Transverse colon (tissue), 4 donors: Measurements from ENCODE around the gene CDC25B. TPM values are rescaled to one million over a fixed set of nuclear protein-coding genes. Genes with fewer than 3 reads are reported as not detected.

ENCODE experiments used
- DNase-seq: peaks from one replicate; pipeline ENCODE4 v3.0.0-alpha.2; 2019
- H3K27ac ChIP-seq, 4 donors: fragments of 200-600 bp; sonication (generic); 2 replicates each; pipeline ENCODE4 v1.5.1; 2016 to 2018; ENCODE audit warnings: inconsistent platforms in 4 of 4
- H3K27me3 ChIP-seq: fragments of 200-600 bp; sonication (generic); 2 replicates; pipeline ENCODE4 v1.5.1; 2017; ENCODE audit warnings: inconsistent platforms
- H3K36me3 ChIP-seq, 4 donors: fragments of 200-600 bp; sonication (generic); 2 replicates each; pipeline ENCODE4 v1.5.1; 2017 to 2019; ENCODE audit warnings: inconsistent platforms in 4 of 4
- H3K4me1 ChIP-seq, 4 donors: fragments of 200-600 bp; sonication (generic); 2 replicates each; pipeline ENCODE4 v1.5.1; 2017 to 2020; ENCODE audit warnings: inconsistent platforms in 4 of 4
- H3K4me3 ChIP-seq, 4 donors: fragments of 200-600 bp; sonication (generic); 1 replicate in 1 of 4; 2 replicates in 3 of 4; pipeline versions ENCODE4 v1.5.1 to v1.6.1; 2017 to 2019; ENCODE audit warnings: inconsistent platforms in 4 of 4
- H3K9me3 ChIP-seq, 2 donors: fragments of 200-600 bp; sonication (generic); 2 replicates each; pipeline ENCODE4 v1.5.1; 2017 to 2019; ENCODE audit warnings: inconsistent platforms in 2 of 2
- EP300 ChIP-seq: sonication (generic); formaldehyde crosslinking; IDR thresholded peaks from one replicate; pipeline ENCODE4 v1.6.1; 2017; ENCODE audit warnings: antibody characterized with exemption, low read depth
- POLR2A ChIP-seq: fragments of 450-650 bp; IDR thresholded peaks from one replicate; pipeline ENCODE4 v1.6.1; 2016; ENCODE audit warnings: antibody characterized with exemption, mild to moderate bottlenecking, moderate library complexity
- POLR2AphosphoS5 ChIP-seq, 3 donors: sonication (generic); formaldehyde crosslinking; IDR thresholded peaks; one replicate each; pipeline ENCODE4 v1.6.1; 2016; ENCODE audit warnings: antibody characterized with exemption in 3 of 3
- WGBS, 2 donors: methylation state at CpG; one replicate each; pipeline ENCODE4 v1.1.5; 2018; ENCODE audit warnings: low coverage in 1 of 2; 5-methylcytosine and 5-hydroxymethylcytosine counted together
- in situ Hi-C, 4 donors: fragments of 200-750 bp; cut with MboI; loops; one replicate each; pipeline versions ENCODE4 v1.15.0 to v1.15.1; 2017; ENCODE audit warnings: low sequenced_read_pairs in 3 of 4, low pct_ligation_motif_present in 1 of 4, low pct_unique_long_range_greater_than_20kb in 1 of 4
- intact Hi-C: fragments of 100-400 bp; cut with DNase I; formaldehyde crosslinking; loops from one replicate; pipeline ENCODE4 v1.15.1; 2023; ENCODE audit warnings: low total_unique reads
- total RNA-seq, 4 donors: library from RNA; depleted of rRNA; stranded (reverse); fragments of >200 nt; gene quantifications; one replicate each; pipeline ENCODE4 v1.1.0, GENCODE V29; 2016
- TF ChIP-seq, protein P1 (sequence below), 5 experiments: fragments of 200-600 bp in 3 of 5; fragments of 450-650 bp in 2 of 5; sonication (generic) in 3 of 5; IDR thresholded peaks; 1 replicate in 2 of 5; 2 replicates in 3 of 5; pipeline ENCODE4 v1.5.1; 2016 to 2017; ENCODE audit warnings: antibody characterized with exemption in 5 of 5, inconsistent platforms in 3 of 5, mild to moderate bottlenecking in 2 of 5, moderate library complexity in 1 of 5

CDC25B gene
- 10 to 100 TPM; 14.1 to 89.4 (median 39.5) TPM for total RNA-seq

DNA sequence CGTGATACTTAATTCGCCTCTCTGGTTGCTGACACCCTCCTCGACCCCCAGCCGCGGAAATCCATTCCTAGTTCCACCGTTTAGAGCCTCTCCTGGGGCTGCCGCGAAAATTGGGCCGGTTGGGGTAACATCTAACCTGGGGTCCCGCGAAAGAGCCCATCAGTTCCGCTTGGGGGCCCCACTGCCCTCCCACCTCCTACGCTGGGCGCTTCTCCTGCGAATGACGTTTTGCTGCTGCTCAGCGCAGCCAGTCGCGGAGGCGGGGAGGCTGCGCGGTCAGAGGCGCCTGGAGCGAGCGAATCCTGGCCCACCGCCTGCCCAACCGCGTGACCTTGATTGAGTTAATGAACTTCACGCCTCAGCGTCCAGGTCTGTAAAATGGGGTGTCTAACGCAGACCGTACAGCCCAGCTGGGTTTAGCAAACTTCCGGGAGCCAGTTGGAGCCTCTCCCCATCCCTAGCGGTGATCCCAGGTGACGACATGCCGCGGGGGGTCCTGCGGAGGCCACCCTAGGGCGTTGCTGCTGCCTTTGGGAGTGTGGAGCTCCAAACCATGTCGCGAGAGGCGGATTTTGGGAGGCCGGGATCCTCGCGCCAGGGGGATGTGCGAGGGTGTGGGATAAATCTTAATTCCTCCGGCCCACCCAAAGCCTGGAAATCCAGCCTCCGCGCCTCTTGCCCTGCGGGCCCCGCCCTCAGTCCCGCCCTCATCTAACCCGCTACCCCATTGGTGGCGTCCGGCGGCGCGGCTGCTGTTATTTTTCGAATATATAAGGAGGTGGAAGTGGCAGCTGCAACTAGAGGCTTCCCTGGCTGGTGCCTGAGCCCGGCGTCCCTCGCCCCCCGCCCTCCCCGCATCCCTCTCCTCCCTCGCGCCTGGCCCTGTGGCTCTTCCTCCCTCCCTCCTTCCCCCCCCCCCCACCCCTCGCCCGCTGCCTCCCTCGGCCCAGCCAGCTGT is at the start of gene CDC25B:
TSS of gene CDC25B (plus strand) at position 800 of the 958 bp plus-strand sequence. CDS start 222 bp downstream, outside the sequence.
- no peaks in the 10 kb centered on the region for H3K9me3 ChIP-seq
- WGBS, 2 donors = 1% methylated on average over 52 of the region's 69 CpGs; no CpG with 5 or more reads in 1 of the 2 donors
- peak within 1 kb of the TSS; percentile 89 to 97 (median 94) for H3K27ac ChIP-seq
- H3K4me1 ChIP-seq = peaks cover 18 to 46% (median 40%) of the 10 kb centered on the region in 4 donors
- TF ChIP-seq EP300 = no peak
- TF ChIP-seq POLR2AphosphoS5 (IDR thresholded peaks at IDR 0.05) = peak; percentile 65 to 71 (median 67)
- peak; percentile 45 for TF ChIP-seq POLR2A
- TF ChIP-seq, protein P1, sequence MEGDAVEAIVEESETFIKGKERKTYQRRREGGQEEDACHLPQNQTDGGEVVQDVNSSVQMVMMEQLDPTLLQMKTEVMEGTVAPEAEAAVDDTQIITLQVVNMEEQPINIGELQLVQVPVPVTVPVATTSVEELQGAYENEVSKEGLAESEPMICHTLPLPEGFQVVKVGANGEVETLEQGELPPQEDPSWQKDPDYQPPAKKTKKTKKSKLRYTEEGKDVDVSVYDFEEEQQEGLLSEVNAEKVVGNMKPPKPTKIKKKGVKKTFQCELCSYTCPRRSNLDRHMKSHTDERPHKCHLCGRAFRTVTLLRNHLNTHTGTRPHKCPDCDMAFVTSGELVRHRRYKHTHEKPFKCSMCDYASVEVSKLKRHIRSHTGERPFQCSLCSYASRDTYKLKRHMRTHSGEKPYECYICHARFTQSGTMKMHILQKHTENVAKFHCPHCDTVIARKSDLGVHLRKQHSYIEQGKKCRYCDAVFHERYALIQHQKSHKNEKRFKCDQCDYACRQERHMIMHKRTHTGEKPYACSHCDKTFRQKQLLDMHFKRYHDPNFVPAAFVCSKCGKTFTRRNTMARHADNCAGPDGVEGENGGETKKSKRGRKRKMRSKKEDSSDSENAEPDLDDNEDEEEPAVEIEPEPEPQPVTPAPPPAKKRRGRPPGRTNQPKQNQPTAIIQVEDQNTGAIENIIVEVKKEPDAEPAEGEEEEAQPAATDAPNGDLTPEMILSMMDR (IDR thresholded peaks at IDR 0.05) = peak; percentile 49 to 95 (median 58)
- no peaks in the 10 kb centered on the region for H3K36me3 ChIP-seq
- in situ Hi-C loops (no loop called here), intact Hi-C loops (no loop called here)
- no peaks in the 10 kb centered on the region for H3K27me3 ChIP-seq
- H3K4me3 ChIP-seq = peak within 1 kb of the TSS; percentile 43 to 60 (median 54)
- peak; percentile 96 for DNase-seq

DNA sequence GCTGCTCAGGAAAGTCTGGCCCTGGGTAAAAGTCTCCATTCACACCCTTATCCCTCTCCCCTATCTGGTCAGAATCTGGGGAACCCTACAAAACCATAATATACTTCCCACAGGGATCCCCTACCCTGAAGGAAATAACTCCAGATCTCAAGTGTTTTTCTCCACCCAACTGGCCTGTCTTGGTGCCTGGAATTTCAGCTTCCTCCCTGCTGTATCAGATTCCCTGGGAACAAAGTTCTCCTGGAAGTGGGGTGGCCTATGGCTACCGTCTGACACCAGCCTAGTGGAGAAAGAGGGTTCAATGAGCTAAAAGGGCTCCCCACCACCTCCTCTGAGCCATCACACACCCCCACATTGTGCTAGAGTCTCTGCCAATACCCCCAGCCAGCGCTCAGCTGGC is 48.6 kb upstream of the CDC25B start:
- peaks cover 2 to 20% (median 10%) of the 10 kb centered on the region in 4 donors for H3K4me1 ChIP-seq
- H3K27ac ChIP-seq = no peak overlapping the region
- no peaks in the 10 kb centered on the region for H3K36me3 ChIP-seq
- in situ Hi-C loops (no loop called here), intact Hi-C loops (no loop called here)
- no peak overlapping the region for H3K4me3 ChIP-seq
- 20 to 69% methylated on average over 1 to 2 of the region's 2 CpGs for WGBS, 2 donors
- no peaks in the 10 kb centered on the region for H3K9me3 ChIP-seq
- DNase-seq = no peak
- peaks cover 30% of the 10 kb centered on the region for H3K27me3 ChIP-seq
- no peak for TF ChIP-seq EP300
- no peak for TF ChIP-seq POLR2A
- TF ChIP-seq, protein P1 (IDR thresholded peaks at IDR 0.05) = no peak
- TF ChIP-seq POLR2AphosphoS5 (IDR thresholded peaks at IDR 0.05) = no peak

DNA sequence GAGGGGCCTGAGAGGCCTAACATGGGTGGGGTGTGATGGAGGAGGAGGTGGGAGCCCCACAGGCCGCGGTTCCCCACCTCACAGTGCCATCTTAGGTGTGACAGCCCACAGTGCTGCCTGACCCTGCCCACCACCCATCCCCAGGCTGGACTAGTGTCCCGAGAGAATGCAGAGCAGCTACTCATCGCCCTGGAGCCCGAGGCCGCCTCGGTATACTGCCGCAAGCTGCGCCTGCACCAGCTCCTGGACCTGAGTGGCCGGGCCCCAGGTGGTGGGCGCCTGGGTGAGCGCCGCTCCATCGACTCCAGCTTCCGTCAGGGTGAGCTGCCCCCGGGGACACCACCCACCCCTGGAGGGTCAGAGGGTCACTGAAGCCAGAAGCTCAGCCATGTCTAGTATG is 48.0 kb upstream of the CDC25B start:
- no peak overlapping the region for H3K27ac ChIP-seq
- intact Hi-C loops (no loop called here), in situ Hi-C loops (no loop called here)
- no peaks in the 10 kb centered on the region for H3K36me3 ChIP-seq
- peaks cover 30% of the 10 kb centered on the region for H3K27me3 ChIP-seq
- no peaks in the 10 kb centered on the region for H3K9me3 ChIP-seq
- 88% methylated on average over 13 of the region's 16 CpGs; no CpG with 5 or more reads in 1 of the 2 donors for WGBS, 2 donors
- H3K4me1 ChIP-seq = peaks cover 2 to 20% (median 10%) of the 10 kb centered on the region in 4 donors
- no peak overlapping the region for H3K4me3 ChIP-seq
- DNase-seq = no peak
- TF ChIP-seq POLR2A (no peak), EP300 (no peak), POLR2AphosphoS5 (IDR thresholded peaks at IDR 0.05) (no peak)
- TF ChIP-seq, protein P1 (IDR thresholded peaks at IDR 0.05) = no peak

DNA sequence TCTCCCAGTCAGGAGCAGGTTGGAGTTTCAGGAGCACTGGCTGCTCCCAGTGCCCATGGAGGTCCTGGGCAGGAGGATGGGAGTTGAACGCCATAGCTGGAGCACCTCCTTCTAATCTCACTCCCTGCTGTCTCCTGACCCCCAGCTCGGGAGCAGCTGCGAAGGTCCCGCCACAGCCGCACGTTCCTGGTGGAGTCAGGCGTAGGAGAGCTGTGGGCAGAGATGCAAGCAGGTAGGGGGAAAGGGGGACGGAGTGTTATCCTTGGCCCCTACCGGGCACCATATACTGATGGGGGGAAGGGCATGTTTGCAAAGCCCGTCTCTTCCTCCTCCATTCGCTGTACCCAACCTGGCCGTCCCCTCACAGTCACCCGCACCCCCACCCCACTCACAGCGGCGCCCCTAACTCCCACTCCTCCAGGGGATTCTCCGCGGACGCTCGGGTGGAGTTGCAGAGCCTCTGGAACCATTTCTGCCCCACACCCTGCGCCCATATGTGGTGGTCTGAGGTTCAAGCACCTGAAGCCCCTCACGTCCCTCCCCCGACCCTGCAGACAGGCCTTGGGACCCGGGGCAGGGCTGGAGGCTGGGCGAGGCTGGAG is 46.9 kb upstream of the CDC25B start:
- in situ Hi-C loops = no loop called here
- no peak for TF ChIP-seq POLR2A
- TF ChIP-seq EP300 = no peak
- TF ChIP-seq, protein P1 (IDR thresholded peaks at IDR 0.05) = no peak
- TF ChIP-seq POLR2AphosphoS5 (IDR thresholded peaks at IDR 0.05) = no peak

More for the DNA sequence above, 46.9 kb upstream of the CDC25B start:
- WGBS, 2 donors = 78 to 80% methylated on average over 6 to 24 of the region's 24 CpGs
- no peak for DNase-seq
- peaks cover 2 to 20% (median 10%) of the 10 kb centered on the region in 4 donors for H3K4me1 ChIP-seq
- no peak overlapping the region for H3K27ac ChIP-seq
- no peaks in the 10 kb centered on the region for H3K9me3 ChIP-seq
- H3K4me3 ChIP-seq = no peak overlapping the region
- intact Hi-C loops = no loop called here
- peaks cover 30% of the 10 kb centered on the region for H3K27me3 ChIP-seq
- H3K36me3 ChIP-seq = no peaks in the 10 kb centered on the region
